HepG2 (cell line): ENCODE measurements around the gene DGCR2.

Source experiments
- BHLHE40 ChIP-seq: IDR thresholded peaks from 2 replicates; pipeline ENCODE4 v1.6.1; 2011; ENCODE audit warnings: low read length, improper control_type of control experiment
- EZH2 ChIP-seq: conservative IDR thresholded peaks from 2 replicates; pipeline ENCODE4 v1.6.1; 2012; ENCODE audit warnings: mild to moderate bottlenecking, low read depth, low read length, moderate library complexity
- HES4 ChIP-seq: sonication (generic); formaldehyde crosslinking; IDR thresholded peaks from 2 replicates; pipeline ENCODE4 v1.9.0; 2021; ENCODE audit warnings: mild to moderate bottlenecking, missing genetic modification reagents, borderline replicate concordance
- POLR2AphosphoS5 ChIP-seq: IDR thresholded peaks from 2 replicates; pipeline ENCODE4 v1.6.1; 2012; ENCODE audit warnings: low read depth, low read length
- RAD21 ChIP-seq: fragments of 450-650 bp; formaldehyde crosslinking; IDR thresholded peaks from 2 replicates; pipeline ENCODE4 v1.5.0; 2020; ENCODE audit warnings: mild to moderate bottlenecking
- RAD51 ChIP-seq: fragments of 450-650 bp; IDR thresholded peaks from 2 replicates; pipeline ENCODE4 v1.6.1; 2016; ENCODE audit warnings: borderline replicate concordance
- ZBTB7A ChIP-seq: sonication (generic); formaldehyde crosslinking; IDR thresholded peaks from 2 replicates; pipeline ENCODE4 v1.8.0; 2022; ENCODE audit warnings: mild to moderate bottlenecking, missing genetic modification reagents
- ZFX ChIP-seq: sonication (generic); formaldehyde crosslinking; IDR thresholded peaks from 2 replicates; pipeline ENCODE4 v1.4.0; 2020; ENCODE audit warnings: mild to moderate bottlenecking, low read depth, missing genetic modification reagents, moderate library complexity
- ZNF121 ChIP-seq: sonication (generic); formaldehyde crosslinking; IDR thresholded peaks from 2 replicates; pipeline ENCODE4 v1.5.0; 2020; ENCODE audit warnings: mild to moderate bottlenecking, missing genetic modification reagents
- ZNF768 ChIP-seq: sonication (generic); formaldehyde crosslinking; IDR thresholded peaks from 2 replicates; pipeline ENCODE4 v1.4.0; 2020; ENCODE audit warnings: missing genetic modification reagents
- TF ChIP-seq, protein P1 (sequence below): sonication (generic); formaldehyde crosslinking; IDR thresholded peaks from 2 replicates; pipeline ENCODE4 v1.5.0; 2020; ENCODE audit warnings: mild to moderate bottlenecking, missing genetic modification reagents, moderate library complexity
- TF ChIP-seq, protein P2 (sequence below): sonication (generic); formaldehyde crosslinking; conservative IDR thresholded peaks from 2 replicates; pipeline ENCODE4 v1.4.0; 2020; ENCODE audit warnings: missing genetic modification reagents
- TF ChIP-seq, protein P3 (sequence below): sonication (generic); formaldehyde crosslinking; IDR thresholded peaks from 2 replicates; pipeline ENCODE4 v1.4.0; 2020; ENCODE audit warnings: missing genetic modification reagents
- TF ChIP-seq, protein P4 (sequence below): sonication (generic); formaldehyde crosslinking; IDR thresholded peaks from 2 replicates; pipeline ENCODE4 v1.9.0; 2022; ENCODE audit warnings: missing genetic modification reagents, mild to moderate bottlenecking, borderline replicate concordance

DNA sequence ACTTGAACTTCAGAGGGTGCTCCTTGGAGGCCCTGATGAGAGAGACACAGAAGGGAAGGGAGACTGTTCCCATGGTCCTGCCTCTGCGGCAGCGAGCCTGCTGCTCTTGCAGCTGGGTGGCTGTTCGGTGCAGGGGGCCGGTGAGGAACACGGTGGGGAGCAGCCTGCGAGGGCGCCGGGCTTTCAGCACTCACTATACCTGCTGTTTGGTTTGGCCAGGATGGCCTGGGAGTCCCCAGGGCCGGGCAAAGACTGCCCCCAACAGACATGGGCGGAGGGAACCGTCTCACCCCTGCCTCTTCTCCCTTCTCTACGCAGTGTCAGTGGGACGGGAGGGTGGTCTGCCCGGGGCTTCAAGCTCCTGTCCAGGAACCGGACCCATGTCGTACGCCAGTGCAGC lies 128.2 kb downstream of the DGCR2 start:
- TF ChIP-seq HES4 (CRISPR knock-in tag) (no peak), RAD21 (no peak), POLR2AphosphoS5 (no peak), ZNF768 (CRISPR knock-in tag) (no peak), ZBTB7A (CRISPR knock-in tag) (no peak), BHLHE40 (no peak), RAD51 (no peak), EZH2 (no peak), ZFX (CRISPR knock-in tag) (no peak), ZNF121 (CRISPR knock-in tag) (no peak)
- TF ChIP-seq, protein P1, sequence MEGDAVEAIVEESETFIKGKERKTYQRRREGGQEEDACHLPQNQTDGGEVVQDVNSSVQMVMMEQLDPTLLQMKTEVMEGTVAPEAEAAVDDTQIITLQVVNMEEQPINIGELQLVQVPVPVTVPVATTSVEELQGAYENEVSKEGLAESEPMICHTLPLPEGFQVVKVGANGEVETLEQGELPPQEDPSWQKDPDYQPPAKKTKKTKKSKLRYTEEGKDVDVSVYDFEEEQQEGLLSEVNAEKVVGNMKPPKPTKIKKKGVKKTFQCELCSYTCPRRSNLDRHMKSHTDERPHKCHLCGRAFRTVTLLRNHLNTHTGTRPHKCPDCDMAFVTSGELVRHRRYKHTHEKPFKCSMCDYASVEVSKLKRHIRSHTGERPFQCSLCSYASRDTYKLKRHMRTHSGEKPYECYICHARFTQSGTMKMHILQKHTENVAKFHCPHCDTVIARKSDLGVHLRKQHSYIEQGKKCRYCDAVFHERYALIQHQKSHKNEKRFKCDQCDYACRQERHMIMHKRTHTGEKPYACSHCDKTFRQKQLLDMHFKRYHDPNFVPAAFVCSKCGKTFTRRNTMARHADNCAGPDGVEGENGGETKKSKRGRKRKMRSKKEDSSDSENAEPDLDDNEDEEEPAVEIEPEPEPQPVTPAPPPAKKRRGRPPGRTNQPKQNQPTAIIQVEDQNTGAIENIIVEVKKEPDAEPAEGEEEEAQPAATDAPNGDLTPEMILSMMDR (CRISPR knock-in tag) = no peak
- TF ChIP-seq, protein P2, sequence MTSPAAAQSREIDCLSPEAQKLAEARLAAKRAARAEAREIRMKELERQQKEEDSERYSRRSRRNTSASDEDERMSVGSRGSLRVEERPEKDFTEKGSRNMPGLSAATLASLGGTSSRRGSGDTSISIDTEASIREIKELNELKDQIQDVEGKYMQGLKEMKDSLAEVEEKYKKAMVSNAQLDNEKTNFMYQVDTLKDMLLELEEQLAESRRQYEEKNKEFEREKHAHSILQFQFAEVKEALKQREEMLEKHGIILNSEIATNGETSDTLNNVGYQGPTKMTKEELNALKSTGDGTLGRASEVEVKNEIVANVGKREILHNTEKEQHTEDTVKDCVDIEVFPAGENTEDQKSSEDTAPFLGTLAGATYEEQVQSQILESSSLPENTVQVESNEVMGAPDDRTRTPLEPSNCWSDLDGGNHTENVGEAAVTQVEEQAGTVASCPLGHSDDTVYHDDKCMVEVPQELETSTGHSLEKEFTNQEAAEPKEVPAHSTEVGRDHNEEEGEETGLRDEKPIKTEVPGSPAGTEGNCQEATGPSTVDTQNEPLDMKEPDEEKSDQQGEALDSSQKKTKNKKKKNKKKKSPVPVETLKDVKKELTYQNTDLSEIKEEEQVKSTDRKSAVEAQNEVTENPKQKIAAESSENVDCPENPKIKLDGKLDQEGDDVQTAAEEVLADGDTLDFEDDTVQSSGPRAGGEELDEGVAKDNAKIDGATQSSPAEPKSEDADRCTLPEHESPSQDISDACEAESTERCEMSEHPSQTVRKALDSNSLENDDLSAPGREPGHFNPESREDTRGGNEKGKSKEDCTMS = no peak
- TF ChIP-seq, protein P3, sequence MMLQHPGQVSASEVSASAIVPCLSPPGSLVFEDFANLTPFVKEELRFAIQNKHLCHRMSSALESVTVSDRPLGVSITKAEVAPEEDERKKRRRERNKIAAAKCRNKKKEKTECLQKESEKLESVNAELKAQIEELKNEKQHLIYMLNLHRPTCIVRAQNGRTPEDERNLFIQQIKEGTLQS = no peak
- TF ChIP-seq, protein P4, sequence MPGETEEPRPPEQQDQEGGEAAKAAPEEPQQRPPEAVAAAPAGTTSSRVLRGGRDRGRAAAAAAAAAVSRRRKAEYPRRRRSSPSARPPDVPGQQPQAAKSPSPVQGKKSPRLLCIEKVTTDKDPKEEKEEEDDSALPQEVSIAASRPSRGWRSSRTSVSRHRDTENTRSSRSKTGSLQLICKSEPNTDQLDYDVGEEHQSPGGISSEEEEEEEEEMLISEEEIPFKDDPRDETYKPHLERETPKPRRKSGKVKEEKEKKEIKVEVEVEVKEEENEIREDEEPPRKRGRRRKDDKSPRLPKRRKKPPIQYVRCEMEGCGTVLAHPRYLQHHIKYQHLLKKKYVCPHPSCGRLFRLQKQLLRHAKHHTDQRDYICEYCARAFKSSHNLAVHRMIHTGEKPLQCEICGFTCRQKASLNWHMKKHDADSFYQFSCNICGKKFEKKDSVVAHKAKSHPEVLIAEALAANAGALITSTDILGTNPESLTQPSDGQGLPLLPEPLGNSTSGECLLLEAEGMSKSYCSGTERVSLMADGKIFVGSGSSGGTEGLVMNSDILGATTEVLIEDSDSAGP (CRISPR knock-in tag) = no peak
